ENCODE measurements around the gene RGS19.

RGS19 gene

DNA sequence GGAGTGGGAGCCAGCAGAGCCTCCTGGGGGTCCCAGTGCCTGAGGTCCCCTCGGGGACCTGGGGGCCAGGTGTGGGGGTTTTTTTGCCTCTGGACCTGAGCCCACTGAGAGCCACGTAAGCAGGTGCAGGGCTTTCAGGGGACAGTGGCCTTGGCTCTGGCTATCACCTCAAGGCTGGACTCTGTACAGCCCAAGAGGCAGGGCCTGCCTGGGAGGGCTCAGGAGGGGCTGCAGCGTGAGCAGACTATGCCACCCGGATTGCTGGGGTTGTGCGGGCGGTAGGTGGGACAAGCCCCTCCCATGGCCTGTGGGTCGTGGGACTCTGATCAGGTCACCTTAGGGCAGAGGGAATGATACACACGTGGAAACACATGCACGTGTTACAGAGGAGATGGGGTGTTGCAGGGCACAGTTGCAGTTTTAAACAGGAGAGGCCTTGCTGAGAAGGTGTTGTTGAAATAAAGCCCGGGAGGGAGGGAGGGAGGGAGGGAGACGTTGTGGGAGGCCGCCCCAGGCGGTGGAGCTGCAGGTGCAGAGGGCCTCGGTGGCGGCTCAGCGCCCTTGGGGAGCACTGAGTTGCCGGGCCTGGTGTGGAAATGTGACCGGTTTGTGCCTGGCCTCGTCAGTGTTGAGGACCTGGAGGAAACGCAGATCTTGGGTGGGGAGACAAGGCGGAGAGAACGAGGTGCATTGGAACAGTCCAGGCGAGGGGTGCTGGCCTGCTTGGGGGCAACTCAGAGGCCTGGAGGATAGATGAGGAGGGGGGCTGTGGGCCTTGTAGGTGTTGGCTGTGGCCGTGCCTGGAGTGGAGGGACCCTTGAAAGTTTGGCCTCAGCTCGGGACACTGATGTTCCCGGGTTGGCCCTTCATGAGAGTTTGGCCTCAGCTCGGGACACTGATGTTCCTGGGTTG lies 14.0 kb downstream of the RGS19 start:
- DNase-seq: peak in 1 of 3 donors; percentile 40
- H3K27ac ChIP-seq (ENCODE audit: insufficient read depth in 1 of 2, low read depth in 1 of 2, low read length in 2 of 2, poor library complexity in 1 of 2, severe bottlenecking in 2 of 2): no peak overlapping the region

DNA sequence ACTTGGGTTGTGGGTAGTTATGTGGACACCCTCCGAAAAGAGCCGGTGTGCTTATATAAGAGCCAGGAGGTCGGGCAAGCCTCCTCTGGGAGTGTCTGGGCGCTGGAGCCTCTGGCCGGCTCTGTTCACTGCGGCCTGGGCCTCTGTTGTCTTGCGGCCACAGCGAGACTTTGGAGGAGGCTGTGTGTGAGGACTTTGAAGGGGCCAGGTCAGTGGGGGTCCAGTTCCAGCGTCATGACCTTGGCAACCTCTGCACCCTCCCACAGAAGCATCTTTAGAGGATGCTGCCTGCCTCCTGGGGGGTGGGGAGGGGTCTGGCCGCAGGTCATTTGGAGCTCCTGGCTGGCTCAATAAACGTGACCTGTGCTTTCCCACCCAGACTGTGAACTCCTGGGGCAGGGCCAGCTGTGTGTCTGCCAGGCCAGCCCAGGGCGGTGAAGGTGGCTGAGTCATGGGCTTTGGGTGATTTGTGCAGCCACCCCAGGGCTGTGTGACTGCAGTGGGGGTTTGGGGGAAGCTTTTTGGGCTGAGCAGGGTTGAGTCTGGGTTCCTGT lies 15.1 kb downstream of the RGS19 start:
- no peak for DNase-seq
- ChIA-PET CTCF (interaction anchor here (0.8 to 2.7 kb wide), 6 partner anchors 8 to 56 kb away, joined by 3 to 12 read pairs (median 6); partner anchors contain the start of gene OPRL1), POLR2A (interaction anchor here (1.0 to 1.7 kb wide), 2 partner anchors 13 to 17 kb away, joined by 3 to 4 read pairs; no protein-coding TSS in a partner anchor)
- Histone ChIP-seq H3K9me3 (ENCODE audit: control extremely low read depth in 1 of 5, control insufficient read depth in 4 of 5, insufficient read depth in 2 of 5, low read depth in 1 of 5, low read length in 4 of 5) (no peaks in the 10 kb centered on the region), H3K36me3 (ENCODE audit: control insufficient read depth in 4 of 4, insufficient read depth in 4 of 4, low read length in 3 of 4) (no peaks in the 10 kb centered on the region), H3K4me3 (ENCODE audit: control insufficient read depth in 1 of 7, extremely low read depth in 1 of 7, insufficient read depth in 4 of 7, low read depth in 2 of 7, low read length in 6 of 7) (peak overlapping the region in 5 of 7 experiments; percentile 63 to 83 (median 79)), H3K27ac (ENCODE audit: insufficient read depth in 1 of 2, low read depth in 1 of 2, low read length in 2 of 2, poor library complexity in 1 of 2, severe bottlenecking in 2 of 2) (no peak overlapping the region), H3K27me3 (replicated peaks in 2 of 5; ENCODE audit: control insufficient read depth in 4 of 5, insufficient read depth in 5 of 5, low read length in 4 of 5) (no peaks in the 10 kb centered on the region), H3K4me1 (ENCODE audit: control extremely low read depth in 1 of 4, control insufficient read depth in 4 of 4, insufficient read depth in 4 of 4, low read length in 3 of 4) (peaks cover 2 to 70% (median 64%) of the 10 kb centered on the region in 4 experiments)
- whole genome bisulfite sequencing (ENCODE audit: insufficient coverage): 55% methylated on average over 3 of the region's 12 CpGs

More for the DNA sequence above, 14.0 kb downstream of the RGS19 start:
- POLR2A ChIA-PET: interaction anchor here (0.8 to 1.7 kb wide), 2 partner anchors 12 to 14 kb away, joined by 3 to 4 read pairs; partner anchors contain the start of genes OPRL1 and RGS19
- no peaks in the 10 kb centered on the region for H3K36me3 ChIP-seq (ENCODE audit: control insufficient read depth in 4 of 4, insufficient read depth in 4 of 4, low read length in 3 of 4)
- H3K9me3 ChIP-seq (ENCODE audit: control extremely low read depth in 1 of 5, control insufficient read depth in 4 of 5, insufficient read depth in 2 of 5, low read depth in 1 of 5, low read length in 4 of 5): no peaks in the 10 kb centered on the region
- CTCF ChIA-PET: interaction anchor here (1.1 to 2.7 kb wide), 6 partner anchors 10 to 27 kb away, joined by 3 to 12 read pairs (median 8); partner anchors contain the start of genes OPRL1 and RGS19
- H3K27me3 ChIP-seq (replicated peaks in 2 of 5; ENCODE audit: control insufficient read depth in 4 of 5, insufficient read depth in 5 of 5, low read length in 4 of 5): no peaks in the 10 kb centered on the region
- 48% methylated on average over 23 of the region's 27 CpGs for WGBS (ENCODE audit: insufficient coverage)
- H3K4me1 ChIP-seq (ENCODE audit: control extremely low read depth in 1 of 4, control insufficient read depth in 4 of 4, insufficient read depth in 4 of 4, low read length in 3 of 4): peaks cover 2 to 79% (median 72%) of the 10 kb centered on the region in 4 experiments
- peak overlapping the region in 1 of 7 experiments; percentile 11 for H3K4me3 ChIP-seq (ENCODE audit: control insufficient read depth in 1 of 7, extremely low read depth in 1 of 7, insufficient read depth in 4 of 7, low read depth in 2 of 7, low read length in 6 of 7)

DNA sequence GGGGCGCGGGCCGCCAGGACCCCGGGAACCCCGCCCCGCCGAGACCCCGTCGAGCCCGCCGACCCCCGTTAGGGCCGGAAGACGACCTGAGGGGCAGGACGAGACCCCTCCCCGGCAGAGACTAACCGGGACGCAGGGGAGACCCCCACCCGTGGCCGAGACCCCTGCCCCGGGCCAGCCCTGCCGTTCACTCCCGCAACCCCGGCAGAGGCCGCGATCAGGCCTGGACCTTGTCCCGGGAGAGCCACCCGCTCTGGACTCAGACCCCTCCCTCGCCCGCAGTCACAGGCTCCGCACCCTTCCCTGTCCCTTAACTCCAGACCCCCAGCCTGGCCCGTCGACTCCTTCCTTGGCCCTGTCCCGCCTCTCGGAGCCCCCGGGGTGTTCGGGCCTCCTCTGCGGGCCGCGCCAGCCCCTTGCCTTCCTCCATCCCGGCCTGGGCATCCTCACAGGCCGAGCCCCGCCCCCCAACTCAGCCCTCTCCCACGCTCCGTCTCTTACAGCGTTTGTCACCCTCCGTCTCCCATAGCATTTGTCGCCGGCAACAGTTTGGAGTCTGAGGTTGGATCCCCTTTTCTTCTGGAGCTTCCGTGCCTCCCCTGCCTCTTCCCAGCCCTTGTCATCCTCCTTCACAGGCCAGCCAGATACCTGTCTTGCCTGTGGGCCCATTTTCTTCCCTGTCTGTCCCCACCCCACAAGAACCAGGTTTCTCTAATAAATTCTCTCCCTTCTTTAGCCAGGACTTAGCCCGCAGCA lies 15.8 kb downstream of the RGS19 start:
- peaks cover 2 to 64% (median 58%) of the 10 kb centered on the region in 4 experiments for H3K4me1 ChIP-seq (ENCODE audit: control extremely low read depth in 1 of 4, control insufficient read depth in 4 of 4, insufficient read depth in 4 of 4, low read length in 3 of 4)
- H3K36me3 ChIP-seq (ENCODE audit: control insufficient read depth in 4 of 4, insufficient read depth in 4 of 4, low read length in 3 of 4): no peaks in the 10 kb centered on the region
- no peaks in the 10 kb centered on the region for H3K9me3 ChIP-seq (ENCODE audit: control extremely low read depth in 1 of 5, control insufficient read depth in 4 of 5, insufficient read depth in 2 of 5, low read depth in 1 of 5, low read length in 4 of 5)
- H3K27me3 ChIP-seq (replicated peaks in 2 of 5; ENCODE audit: control insufficient read depth in 4 of 5, insufficient read depth in 5 of 5, low read length in 4 of 5): no peaks in the 10 kb centered on the region
- no peak for DNase-seq
- H3K4me3 ChIP-seq (ENCODE audit: control insufficient read depth in 1 of 7, extremely low read depth in 1 of 7, insufficient read depth in 4 of 7, low read depth in 2 of 7, low read length in 6 of 7): peak overlapping the region; percentile 58 to 83 (median 76)
- CTCF ChIA-PET: interaction anchor here (0.8 to 15.2 kb wide), 11 partner anchors 9 to 83 kb away, joined by 3 to 187 read pairs (median 8); partner anchors contain the start of genes C20orf204, LKAAEAR1 and OPRL1
- WGBS (ENCODE audit: insufficient coverage): 2% methylated on average over 51 of the region's 51 CpGs
- POLR2A ChIA-PET: interaction anchor here (1.0 to 1.7 kb wide), 5 partner anchors 10 to 25 kb away, joined by 3 to 6 read pairs (median 3); partner anchors contain the start of genes OPRL1 and RGS19
- peak overlapping the region in 1 of 2 experiments; percentile 43 for H3K27ac ChIP-seq (ENCODE audit: insufficient read depth in 1 of 2, low read depth in 1 of 2, low read length in 2 of 2, poor library complexity in 1 of 2, severe bottlenecking in 2 of 2)

DNA sequence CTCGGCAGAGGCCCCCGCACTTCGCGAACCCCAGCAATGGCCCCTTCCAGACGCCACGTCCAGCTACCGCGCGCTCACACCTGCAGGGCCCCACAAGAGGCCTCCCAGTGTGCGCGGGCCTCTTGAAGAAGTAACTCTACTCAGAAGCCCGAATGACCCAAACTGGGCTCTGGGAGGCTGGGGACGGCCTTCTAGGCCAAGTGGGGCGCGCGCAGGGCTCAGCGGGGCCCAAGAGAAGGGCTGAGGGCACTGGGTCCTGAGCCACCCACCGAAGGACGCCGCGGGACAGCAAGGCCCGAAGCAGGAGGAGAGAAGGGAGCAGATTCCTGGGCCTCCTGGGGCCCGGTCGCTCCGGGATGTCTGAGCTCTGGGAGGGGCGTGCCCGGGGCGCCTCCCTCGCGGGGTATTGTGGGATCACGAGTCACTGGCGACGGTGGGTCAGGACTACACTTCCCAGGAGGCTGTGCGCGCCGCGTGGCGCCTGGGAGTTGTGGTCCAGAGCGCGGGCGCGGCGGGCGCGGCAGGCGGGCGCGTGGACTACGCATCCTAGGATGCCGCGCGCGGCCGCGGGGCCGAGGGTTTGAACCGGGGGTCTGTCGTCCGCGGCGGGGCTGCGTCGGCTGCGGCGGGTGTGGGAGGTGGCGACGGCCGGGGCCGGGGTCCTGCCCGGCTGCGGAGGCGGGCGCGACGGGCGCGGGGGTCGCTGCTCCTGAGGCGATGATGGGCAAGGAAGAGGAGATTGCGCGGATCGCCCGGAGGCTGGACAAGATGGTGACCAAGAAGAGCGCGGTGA lies 16.5 kb downstream of the RGS19 start, which contains the start of gene TCEA2:
TSS of gene TCEA2 (plus strand) at position 603 of the 793 bp plus-strand sequence. CDS start at position 718, 115 bp downstream.
- DNase-seq: peak; percentile 89 to 94 (median 93)
- no peaks in the 10 kb centered on the region for H3K27me3 ChIP-seq (replicated peaks in 2 of 5; ENCODE audit: control insufficient read depth in 4 of 5, insufficient read depth in 5 of 5, low read length in 4 of 5)
- H3K9me3 ChIP-seq (ENCODE audit: control extremely low read depth in 1 of 5, control insufficient read depth in 4 of 5, insufficient read depth in 2 of 5, low read depth in 1 of 5, low read length in 4 of 5): no peaks in the 10 kb centered on the region
- peaks cover 2 to 61% (median 56%) of the 10 kb centered on the region in 4 experiments for H3K4me1 ChIP-seq (ENCODE audit: control extremely low read depth in 1 of 4, control insufficient read depth in 4 of 4, insufficient read depth in 4 of 4, low read length in 3 of 4)
- no peaks in the 10 kb centered on the region for H3K36me3 ChIP-seq (ENCODE audit: control insufficient read depth in 4 of 4, insufficient read depth in 4 of 4, low read length in 3 of 4)
- POLR2A ChIA-PET: interaction anchor here (0.7 to 1.6 kb wide), 5 partner anchors 9 to 24 kb away, joined by 3 to 6 read pairs (median 3); partner anchors contain the start of genes OPRL1 and RGS19
- H3K4me3 ChIP-seq (ENCODE audit: control insufficient read depth in 1 of 7, extremely low read depth in 1 of 7, insufficient read depth in 4 of 7, low read depth in 2 of 7, low read length in 6 of 7): peak within 1 kb of the TSS; percentile 58 to 83 (median 76)
- H3K27ac ChIP-seq (ENCODE audit: insufficient read depth in 1 of 2, low read depth in 1 of 2, low read length in 2 of 2, poor library complexity in 1 of 2, severe bottlenecking in 2 of 2): peak within 1 kb of the TSS; percentile 33 to 83
- WGBS (ENCODE audit: insufficient coverage): 7% methylated on average over 81 of the region's 85 CpGs
- CTCF ChIA-PET: interaction anchor here (0.9 to 15.2 kb wide), 8 partner anchors 9 to 83 kb away, joined by 3 to 187 read pairs (median 6); partner anchors contain the start of genes C20orf204 and LKAAEAR1

DNA sequence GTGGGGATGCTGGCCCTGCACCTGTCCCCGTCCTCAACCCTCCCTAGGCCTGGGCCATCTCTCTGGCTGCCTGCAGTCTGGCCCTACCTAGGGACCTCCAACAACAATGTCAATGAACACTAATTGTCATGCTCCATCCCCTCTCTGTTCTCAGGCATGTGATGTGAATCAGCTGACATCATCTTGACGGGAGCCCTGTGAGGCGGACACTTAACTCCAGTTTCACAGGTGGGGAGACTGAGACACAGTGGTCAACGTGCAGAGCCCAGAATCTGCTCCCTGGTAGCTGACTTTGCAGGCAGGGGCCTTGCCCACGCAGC lies 17.1 kb downstream of the RGS19 start:
- no peaks in the 10 kb centered on the region for H3K27me3 ChIP-seq (replicated peaks in 2 of 5; ENCODE audit: control insufficient read depth in 4 of 5, insufficient read depth in 5 of 5, low read length in 4 of 5)
- H3K4me3 ChIP-seq (ENCODE audit: control insufficient read depth in 1 of 7, extremely low read depth in 1 of 7, insufficient read depth in 4 of 7, low read depth in 2 of 7, low read length in 6 of 7): peak overlapping the region in 4 of 7 experiments; percentile 76 to 83 (median 80)
- POLR2A ChIA-PET: interaction anchor here (0.7 to 1.6 kb wide), 5 partner anchors 8 to 24 kb away, joined by 3 to 6 read pairs (median 3); partner anchors contain the start of genes OPRL1 and RGS19
- no peak for DNase-seq
- peak overlapping the region; percentile 33 to 83 for H3K27ac ChIP-seq (ENCODE audit: insufficient read depth in 1 of 2, low read depth in 1 of 2, low read length in 2 of 2, poor library complexity in 1 of 2, severe bottlenecking in 2 of 2)
- no peaks in the 10 kb centered on the region for H3K36me3 ChIP-seq (ENCODE audit: control insufficient read depth in 4 of 4, insufficient read depth in 4 of 4, low read length in 3 of 4)
- peaks cover 2 to 61% (median 56%) of the 10 kb centered on the region in 4 experiments for H3K4me1 ChIP-seq (ENCODE audit: control extremely low read depth in 1 of 4, control insufficient read depth in 4 of 4, insufficient read depth in 4 of 4, low read length in 3 of 4)
- WGBS (ENCODE audit: insufficient coverage): 63% methylated on average over 5 of the region's 5 CpGs
- CTCF ChIA-PET: interaction anchor here (0.9 to 15.2 kb wide), 8 partner anchors 8 to 82 kb away, joined by 3 to 187 read pairs (median 6); partner anchors contain the start of genes C20orf204 and LKAAEAR1
- H3K9me3 ChIP-seq (ENCODE audit: control extremely low read depth in 1 of 5, control insufficient read depth in 4 of 5, insufficient read depth in 2 of 5, low read depth in 1 of 5, low read length in 4 of 5): no peaks in the 10 kb centered on the region
